Esophagus (tissue), 2 donors: ENCODE data around the gene ANGPTL7. TPM values are rescaled to one million over a fixed set of nuclear protein-coding genes. Genes with fewer than 3 reads are reported as not detected.

Experiments used
- H3K27ac ChIP-seq, 2 donors: one replicate each; pipeline ENCODE4 v1.5.1; 2013; ENCODE audit warnings: low read depth in 2 of 2, mild to moderate bottlenecking in 2 of 2, inconsistent platforms in 1 of 2, low read length in 1 of 2, moderate library complexity in 1 of 2
- H3K27me3 ChIP-seq, 2 donors: one replicate each; pipeline ENCODE4 v1.6.1; 2013; ENCODE audit warnings: low read length in 2 of 2, control low read depth in 1 of 2, mild to moderate bottlenecking in 1 of 2; ENCODE audit not compliant: insufficient read depth in 2 of 2, control insufficient read depth in 1 of 2
- H3K36me3 ChIP-seq, 2 donors: one replicate each; pipeline ENCODE4 v1.6.1; 2013; ENCODE audit warnings: low read length in 1 of 2; ENCODE audit not compliant: control insufficient read depth in 2 of 2, insufficient read depth in 2 of 2
- H3K4me1 ChIP-seq, 2 donors: one replicate each; pipeline ENCODE4 v1.6.1; 2013; ENCODE audit warnings: low read length in 1 of 2; ENCODE audit not compliant: control insufficient read depth in 2 of 2, insufficient read depth in 2 of 2
- H3K4me3 ChIP-seq, 2 donors: one replicate each; pipeline ENCODE4 v1.5.1; 2013; ENCODE audit warnings: low read length in 2 of 2, mild to moderate bottlenecking in 2 of 2, low read depth in 1 of 2, moderate library complexity in 1 of 2
- H3K9me3 ChIP-seq, 2 donors: one replicate each; pipeline ENCODE4 v1.6.1; 2013; ENCODE audit warnings: mild to moderate bottlenecking in 2 of 2, low read depth in 1 of 2, low read length in 1 of 2, moderate library complexity in 1 of 2; ENCODE audit not compliant: control insufficient read depth in 2 of 2, insufficient read depth in 1 of 2
- WGBS, 2 donors: extraction: QIAGEN DNeasy Blood & Tissue Kit; methylation state at CpG; one replicate each; pipeline ENCODE4 v1.1.7; 2013; 5-methylcytosine and 5-hydroxymethylcytosine counted together
- polyA plus RNA-seq, 2 donors: library from polyadenylated mRNA; stranded (reverse); fragments of 200-250 nt; gene quantifications; one replicate each; pipeline ENCODE4 v1.2.3, GENCODE V29; 2013
- donor health status: healthy with polysubstance abuse.
- donor health status: Bipolar disorder and iron deficiency.

ANGPTL7 gene
- polyA plus RNA-seq, 2 donors, result 0.10 to 0.28 TPM

DNA sequence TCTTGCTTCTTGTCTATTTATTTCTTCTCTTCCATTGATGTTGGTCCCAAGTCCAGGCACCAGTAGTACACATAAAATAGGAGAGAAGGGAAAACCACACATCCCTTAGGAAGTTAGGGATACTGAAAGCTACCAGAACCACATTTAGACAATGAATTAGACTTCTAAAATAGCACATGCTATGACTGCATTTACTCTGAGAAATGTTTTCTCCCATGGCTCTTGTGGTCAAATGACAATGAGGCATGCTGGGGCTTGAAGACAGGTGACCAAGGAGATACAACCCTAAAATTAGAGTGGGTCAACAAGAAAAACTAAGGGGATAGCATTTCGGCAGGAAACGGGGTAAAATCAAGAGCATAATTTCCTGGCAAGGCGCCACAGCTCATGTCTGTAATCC lies 56.1 kb downstream of the ANGPTL7 start:
- Histone ChIP-seq H3K4me3 (no peak overlapping the region), H3K27ac (no peak overlapping the region), H3K36me3 (peaks cover 16 to 24% of the 10 kb centered on the region in 2 donors), H3K27me3 (no peaks in the 10 kb centered on the region), H3K9me3 (no peaks in the 10 kb centered on the region), H3K4me1 (no peaks in the 10 kb centered on the region)
- 87 to 90% methylated on average over 3 of the region's 3 CpGs for WGBS, 2 donors

Other genes starting within 250 kb of the ANGPTL7 start
- 100 to 1,000 TPM in 1 of 2 donors, 10 to 100 TPM in 1; 69.0 to 115 TPM for gene TARDBP, start 176.7 kb upstream of the ANGPTL7 start, polyA plus RNA-seq
- under 1 TPM in 1 of 2 donors, not detected in 1; 0.02 TPM for gene MASP2, start 142.1 kb upstream of the ANGPTL7 start, polyA plus RNA-seq
- 10 to 100 TPM; 58.4 to 65.2 TPM for gene SRM, start 129.3 kb upstream of the ANGPTL7 start, polyA plus RNA-seq
- gene EXOSC10, start 89.5 kb upstream of the ANGPTL7 start, polyA plus RNA-seq, result 10 to 100 TPM; 30.7 to 35.1 TPM
- gene MTOR, start 73.2 kb downstream of the ANGPTL7 start, polyA plus RNA-seq, result 10 to 100 TPM; 16.0 to 17.7 TPM
- gene UBIAD1, start 83.8 kb downstream of the ANGPTL7 start, polyA plus RNA-seq, result 1 to 10 TPM; 3.0 to 6.6 TPM